ENCODE results near the gene CALCOCO2. TPM values are rescaled to one million over a fixed set of nuclear protein-coding genes. Genes with fewer than 3 reads are reported as not detected.
"Not testable (repeated sequence)": the region's sequence is repeated elsewhere in the genome, so short reads cannot be mapped to it uniquely, and the experiment has no call there.

The CALCOCO2 gene
- polyA plus RNA-seq, 3 donors = 88.9 to 97.6 (median 91.8) TPM

- no peak for DNase-seq (ENCODE audit: low read depth in 3 of 3, low spot score in 2 of 3)
These were observed 11.4 kb upstream of the CALCOCO2 start for GRCh38 chr17:48819466-48819865.

- not testable (repeated sequence) for DNase-seq (ENCODE audit: low read depth in 3 of 3, low spot score in 2 of 3)
These were observed 9.9 kb upstream of the CALCOCO2 start for GRCh38 chr17:48820936-48821335.

GRCh38 chr17:48825446-48826381, 5.1 kb upstream of the CALCOCO2 start:
- no peak for DNase-seq (ENCODE audit: low read depth in 3 of 3, low spot score in 2 of 3)

- DNase-seq (ENCODE audit: low read depth in 3 of 3, low spot score in 2 of 3) = no peak
These were observed 681 bp downstream of the CALCOCO2 start for GRCh38 chr17:48831549-48831883.

- no peak for DNase-seq (ENCODE audit: low read depth in 3 of 3, low spot score in 2 of 3)
These were observed 4.1 kb downstream of the CALCOCO2 start for GRCh38 chr17:48834973-48835372.

- no peak for DNase-seq (ENCODE audit: low read depth in 3 of 3, low spot score in 2 of 3)
These were observed 5.1 kb downstream of the CALCOCO2 start for GRCh38 chr17:48835971-48836370.

GRCh38 chr17:48837458-48837857, 6.6 kb downstream of the CALCOCO2 start:
- DNase-seq (ENCODE audit: low read depth in 3 of 3, low spot score in 2 of 3) = not testable (repeated sequence)

- DNase-seq (ENCODE audit: low read depth in 3 of 3, low spot score in 2 of 3) = no peak
These were observed 9.6 kb downstream of the CALCOCO2 start for GRCh38 chr17:48840441-48840840.

GRCh38 chr17:48841395-48841831, 10.6 kb downstream of the CALCOCO2 start:
- no peak for DNase-seq (ENCODE audit: low read depth in 3 of 3, low spot score in 2 of 3)

- DNase-seq (ENCODE audit: low read depth in 3 of 3, low spot score in 2 of 3) = no peak
These were observed 11.9 kb downstream of the CALCOCO2 start for GRCh38 chr17:48842746-48843145.

GRCh38 chr17:48843187-48843900, 12.5 kb downstream of the CALCOCO2 start:
- DNase-seq (ENCODE audit: low read depth in 3 of 3, low spot score in 2 of 3) = no peak

- DNase-seq (ENCODE audit: low read depth in 3 of 3, low spot score in 2 of 3) = no peak
These were observed 20.0 kb downstream of the CALCOCO2 start for GRCh38 chr17:48850792-48851323.

- DNase-seq (ENCODE audit: low read depth in 3 of 3, low spot score in 2 of 3) = no peak
These were observed 24.1 kb downstream of the CALCOCO2 start for GRCh38 chr17:48854774-48855476.

GRCh38 chr17:48856122-48856821, 25.4 kb downstream of the CALCOCO2 start:
- no peak for DNase-seq (ENCODE audit: low read depth in 3 of 3, low spot score in 2 of 3)

- no peak for DNase-seq (ENCODE audit: low read depth in 3 of 3, low spot score in 2 of 3)
These were observed 29.2 kb downstream of the CALCOCO2 start for GRCh38 chr17:48860034-48860433.

GRCh38 chr17:48860456-48860855, 29.6 kb downstream of the CALCOCO2 start:
- no peak for DNase-seq (ENCODE audit: low read depth in 3 of 3, low spot score in 2 of 3)

- no peak for DNase-seq (ENCODE audit: low read depth in 3 of 3, low spot score in 2 of 3)
These were observed 38.2 kb downstream of the CALCOCO2 start for GRCh38 chr17:48868916-48869500.

- no peak for DNase-seq (ENCODE audit: low read depth in 3 of 3, low spot score in 2 of 3)
These were observed 39.0 kb downstream of the CALCOCO2 start for GRCh38 chr17:48869821-48870318.

- DNase-seq (ENCODE audit: low read depth in 3 of 3, low spot score in 2 of 3) = no peak
These were observed 40.3 kb downstream of the CALCOCO2 start for GRCh38 chr17:48871035-48871550.
